Gastroesophageal sphincter (tissue), 3 donors: Measurements from ENCODE around the gene PCNX3.

ENCODE experiments used
- CTCF ChIP-seq, 4 experiments: fragments of 200-600 bp in 2 of 4; fragments of 450-650 bp in 2 of 4; sonication (generic) in 1 of 4; IDR thresholded peaks; one replicate each; pipeline ENCODE4 v1.5.1; 2017 to 2019; ENCODE audit warnings: antibody characterized with exemption in 4 of 4, mild to moderate bottlenecking in 2 of 4, moderate library complexity in 2 of 4
- EP300 ChIP-seq: sonication (generic); formaldehyde crosslinking; IDR thresholded peaks from one replicate; pipeline ENCODE4 v1.6.1; 2017; ENCODE audit warnings: antibody characterized with exemption, mild to moderate bottlenecking
- POLR2A ChIP-seq, 2 donors: fragments of 450-650 bp; IDR thresholded peaks; one replicate each; pipeline ENCODE4 v1.6.1; 2017; ENCODE audit warnings: antibody characterized with exemption in 2 of 2, mild to moderate bottlenecking in 2 of 2, moderate library complexity in 1 of 2
- POLR2AphosphoS5 ChIP-seq: sonication (generic); formaldehyde crosslinking; IDR thresholded peaks from one replicate; pipeline ENCODE4 v1.6.1; 2017; ENCODE audit warnings: antibody characterized with exemption

GRCh38 chr11:65654375-65655349 lies 39.1 kb downstream of the PCNX3 start:
- TF ChIP-seq CTCF (IDR thresholded peaks at IDR 0.05) (no peak), POLR2A (IDR thresholded peaks at IDR 0.05) (no peak), POLR2AphosphoS5 (no peak), EP300 (no peak)
